ENCODE results near the gene DGAT2.
"Not testable (repeated sequence)": the region's sequence is repeated elsewhere in the genome, so short reads cannot be mapped to it uniquely, and the experiment has no call there.

The DGAT2 gene

DNA sequence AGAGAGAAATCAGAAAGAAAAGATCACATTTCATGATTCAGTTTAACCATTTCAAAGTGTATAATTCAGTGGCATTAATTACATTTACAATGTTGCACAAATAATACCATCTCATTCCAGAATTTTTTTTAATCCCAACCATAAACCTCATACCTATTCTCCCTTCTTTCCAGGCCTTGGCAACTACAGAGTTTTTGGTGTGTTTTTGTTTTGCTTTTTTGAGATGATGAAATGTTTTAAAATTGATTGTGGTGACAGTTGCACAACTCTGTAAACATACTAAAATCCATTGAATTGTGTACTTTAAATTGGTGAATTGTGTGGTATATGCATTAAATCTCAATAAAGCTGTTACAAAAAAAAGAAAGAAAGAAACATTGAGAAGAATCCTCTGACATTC lies 13.6 kb upstream of the DGAT2 start:
- DNase-seq (ENCODE audit: low spot score), result not testable (repeated sequence)

DNA sequence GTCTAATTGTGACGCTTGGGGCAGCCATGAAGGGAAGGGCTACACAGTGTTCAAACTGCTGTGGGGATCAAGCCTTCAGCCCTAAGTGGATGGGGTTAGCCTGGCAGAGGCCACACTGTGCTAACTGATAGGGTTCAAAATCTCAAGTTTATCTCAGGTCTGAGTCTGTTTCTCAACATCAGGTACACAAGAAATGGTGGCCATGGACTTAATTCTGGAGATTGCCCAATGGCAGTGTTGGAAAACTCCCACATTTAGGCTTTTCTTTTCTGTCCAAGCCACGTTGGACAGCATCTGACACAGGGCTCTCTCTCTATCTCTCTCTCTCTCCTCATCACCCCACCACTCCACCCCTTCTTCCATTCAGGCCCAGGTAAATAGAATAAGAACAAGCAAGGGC lies 10.9 kb upstream of the DGAT2 start:
- DNase-seq (ENCODE audit: low spot score), result no peak

DNA sequence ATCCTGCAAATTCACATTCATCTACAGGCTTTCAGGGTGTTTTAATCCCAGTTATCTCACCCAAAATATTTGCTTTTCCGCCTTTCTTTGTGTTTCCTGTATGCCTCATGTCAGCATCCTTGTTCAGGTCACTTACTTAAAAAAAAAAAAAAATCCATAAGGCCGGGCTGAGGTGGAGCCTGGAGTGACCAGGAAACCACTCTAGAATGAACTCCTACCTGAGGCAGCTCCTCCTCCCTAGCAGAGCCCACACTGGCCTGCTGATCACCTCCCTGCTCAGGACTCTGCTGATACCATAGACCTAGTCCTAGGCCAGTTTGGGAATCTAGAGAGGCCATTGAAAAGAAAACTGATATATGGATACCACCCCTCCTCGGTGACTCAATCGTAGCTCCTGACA lies 8.7 kb upstream of the DGAT2 start:
- DNase-seq (ENCODE audit: low spot score), result no peak

DNA sequence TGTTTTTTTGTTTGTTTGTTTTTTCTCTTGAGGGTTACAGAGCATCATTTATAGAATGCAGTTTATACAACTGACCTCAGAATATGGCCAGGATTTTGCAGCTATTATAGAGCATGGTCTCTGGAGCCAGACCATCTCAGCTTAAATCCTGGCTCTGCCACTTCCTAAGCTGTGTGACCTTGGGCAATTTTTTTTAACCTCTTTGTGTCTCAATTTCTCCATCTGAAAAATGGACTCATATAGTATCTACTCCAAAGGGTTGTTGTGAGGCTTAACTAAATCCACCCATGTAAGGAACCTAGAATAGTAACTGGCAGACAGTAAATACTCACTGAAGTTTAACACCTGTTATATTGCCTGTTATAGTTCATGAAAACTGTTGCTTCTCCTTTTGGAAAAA lies 8.3 kb upstream of the DGAT2 start:
- no peak for DNase-seq (ENCODE audit: low spot score)

DNA sequence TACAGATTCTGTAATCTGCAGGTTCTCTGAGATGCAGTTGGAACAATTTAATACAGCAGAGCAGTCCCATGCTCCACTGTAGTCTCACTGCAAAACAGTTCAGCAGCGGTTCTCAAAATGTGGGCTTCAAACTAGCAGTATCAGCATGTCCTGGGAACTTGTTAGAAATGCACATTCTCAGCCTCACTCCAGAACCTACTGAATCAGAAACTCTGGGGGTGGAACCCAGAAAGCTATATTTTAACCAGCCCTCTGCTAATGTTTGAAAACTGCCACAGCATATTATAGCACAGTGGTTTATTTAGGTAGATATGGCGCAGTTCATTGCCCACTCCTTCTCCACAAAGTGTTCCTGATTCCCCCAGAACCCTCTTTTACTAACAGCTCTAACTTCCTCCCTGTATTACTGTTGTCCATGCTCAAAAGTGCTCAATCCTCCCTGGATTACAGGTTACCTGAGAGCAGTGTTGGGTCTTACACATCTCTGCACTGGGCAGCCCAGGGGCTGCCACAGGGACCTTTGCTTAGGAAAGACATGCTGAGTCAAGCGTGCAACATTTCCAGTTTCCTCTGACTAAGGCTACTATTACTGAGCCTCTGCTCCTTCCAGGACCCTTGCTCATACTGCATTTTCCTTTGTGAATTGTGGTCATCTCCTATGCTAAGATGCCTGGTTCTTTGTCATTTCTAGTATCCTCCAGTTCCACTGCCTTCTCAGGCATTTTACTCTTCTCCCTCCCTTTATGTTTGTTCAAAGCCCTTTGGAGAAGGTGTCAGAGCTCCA lies 7.7 kb upstream of the DGAT2 start:
- no peak for DNase-seq (ENCODE audit: low spot score)

DNA sequence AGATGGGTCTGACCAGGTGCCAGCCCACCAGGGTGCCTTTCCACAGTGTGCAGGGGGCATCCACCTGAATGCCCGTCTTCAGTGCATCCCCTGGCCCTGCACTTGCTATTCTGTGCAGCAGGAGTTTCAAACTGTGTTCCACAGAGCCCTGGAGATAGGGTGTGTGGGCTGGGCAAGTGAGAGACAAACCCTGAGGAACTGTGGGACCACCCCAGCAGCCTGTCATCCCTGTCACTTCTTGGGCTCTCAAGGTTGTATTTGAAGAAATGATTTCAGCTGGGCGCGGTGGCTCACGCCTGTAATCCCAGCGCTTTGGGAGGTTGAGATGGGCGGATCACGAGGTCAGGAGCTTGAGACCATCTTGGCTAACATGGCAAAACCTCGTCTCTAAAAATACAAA lies 6.4 kb upstream of the DGAT2 start:
- DNase-seq (ENCODE audit: low spot score), result no peak

DNA sequence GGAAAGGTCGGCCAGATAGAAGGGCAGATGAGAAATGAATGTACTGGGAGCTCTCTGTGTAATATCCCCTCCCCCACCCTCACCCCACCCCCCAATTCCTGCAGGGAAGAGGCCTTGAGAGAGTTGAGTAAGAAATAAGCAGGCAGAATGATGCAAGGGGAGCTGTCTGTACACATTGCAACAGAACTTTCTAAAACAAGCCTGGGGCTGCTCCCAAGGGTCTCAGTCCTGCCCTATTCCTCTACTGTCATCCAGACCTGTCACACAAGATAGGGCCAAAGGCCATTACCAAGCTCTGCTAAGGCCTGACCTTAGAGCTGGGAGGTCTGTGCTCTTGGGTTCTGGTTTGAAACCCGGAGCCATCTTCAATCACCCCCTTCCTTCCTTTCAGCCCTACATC lies 5.7 kb upstream of the DGAT2 start:
- no peak for DNase-seq (ENCODE audit: low spot score)

DNA sequence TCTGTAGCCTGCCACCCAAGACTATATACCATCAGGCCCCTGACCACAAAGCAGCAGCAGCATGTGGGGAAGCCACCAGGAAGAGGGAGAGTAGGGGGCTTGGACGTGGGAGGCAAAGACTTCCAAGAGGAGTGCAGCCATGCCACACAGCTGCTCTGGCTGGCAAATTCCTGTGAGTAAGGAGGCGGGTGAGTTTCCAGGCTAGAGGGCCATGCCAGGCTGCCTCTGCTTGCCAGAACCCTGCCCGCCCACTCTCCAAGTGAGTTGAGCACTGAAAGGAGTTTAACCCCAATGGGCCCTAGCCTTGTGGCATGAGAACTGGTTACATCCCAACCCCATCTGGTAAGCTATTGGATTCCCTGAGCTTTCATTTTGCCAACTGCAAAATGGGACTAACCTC lies 4.7 kb upstream of the DGAT2 start:
- no peak for DNase-seq (ENCODE audit: low spot score)

DNA sequence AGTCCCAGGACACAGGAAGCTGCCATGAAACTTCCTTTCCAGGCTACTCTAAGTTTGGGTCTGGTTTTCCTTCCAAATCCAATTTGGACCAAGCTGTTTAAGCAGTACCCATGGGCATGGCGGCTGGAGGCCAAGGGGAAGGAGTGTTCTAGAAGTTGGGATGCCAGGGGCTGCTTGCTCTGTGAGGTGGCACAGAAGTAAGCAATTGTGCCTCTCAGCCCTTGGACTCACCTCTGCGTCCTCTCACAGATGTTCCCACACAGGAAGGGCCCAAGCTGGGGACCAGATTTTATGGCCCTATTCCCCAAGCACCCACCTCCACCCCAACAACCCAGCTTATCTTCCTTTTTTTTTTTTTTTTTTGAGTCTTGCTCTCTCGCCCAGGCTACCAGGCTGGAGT lies 3.5 kb upstream of the DGAT2 start:
- no peak for DNase-seq (ENCODE audit: low spot score)

DNA sequence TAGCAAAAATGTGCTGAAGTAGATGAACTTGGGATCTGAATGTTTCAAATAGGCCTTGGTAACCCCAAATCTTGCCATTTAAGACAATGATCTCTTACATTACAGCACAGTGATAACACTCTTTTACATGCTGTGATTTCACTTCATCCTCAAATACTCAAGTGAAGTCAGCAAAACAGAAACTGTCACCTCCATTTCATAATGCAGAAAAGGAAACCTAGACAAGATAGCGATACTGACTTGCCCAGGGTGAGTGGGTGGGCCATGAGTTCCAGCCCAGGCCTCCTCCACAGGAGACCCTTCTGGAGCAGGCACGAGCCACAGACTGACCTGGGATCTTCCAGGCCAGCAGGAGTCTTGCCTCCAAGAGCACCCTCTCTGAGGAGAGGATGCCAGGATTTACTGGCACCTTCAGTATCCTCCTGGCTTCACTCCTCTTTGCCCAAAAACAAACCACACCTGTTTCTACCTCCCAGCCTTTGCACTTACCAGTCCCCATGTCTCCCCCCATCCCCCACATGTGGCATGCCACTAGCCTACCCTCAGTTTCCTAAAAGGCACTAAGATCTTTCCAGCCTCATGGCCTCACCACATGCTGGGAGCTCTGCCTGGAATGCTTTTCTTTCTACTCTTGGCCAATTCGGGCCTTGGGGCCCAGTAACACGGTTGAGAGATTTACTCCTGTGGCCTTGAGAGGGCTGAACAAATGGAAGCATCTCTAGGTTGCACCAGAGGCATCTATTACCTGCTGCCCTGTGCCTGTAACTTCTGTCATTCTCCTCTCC lies 1.9 kb upstream of the DGAT2 start:
- no peak for DNase-seq (ENCODE audit: low spot score)

DNA sequence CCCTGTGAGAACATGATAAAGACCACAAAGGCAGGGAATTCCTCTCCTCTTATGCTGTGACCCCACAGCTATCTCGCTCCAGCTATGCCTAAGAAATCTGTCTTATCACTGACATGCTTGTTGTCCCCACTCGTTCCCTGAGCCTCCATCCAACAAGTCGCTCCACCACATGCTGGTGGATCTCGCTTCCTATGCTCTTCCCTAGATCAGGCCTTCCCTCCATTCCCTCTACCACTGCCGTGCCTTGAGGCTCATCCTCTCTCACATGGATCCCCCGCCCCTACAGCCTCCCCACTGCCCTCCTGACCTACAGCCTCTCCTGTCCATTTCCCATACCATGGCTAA lies 1.4 kb upstream of the DGAT2 start:
- DNase-seq (ENCODE audit: low spot score), result no peak

DNA sequence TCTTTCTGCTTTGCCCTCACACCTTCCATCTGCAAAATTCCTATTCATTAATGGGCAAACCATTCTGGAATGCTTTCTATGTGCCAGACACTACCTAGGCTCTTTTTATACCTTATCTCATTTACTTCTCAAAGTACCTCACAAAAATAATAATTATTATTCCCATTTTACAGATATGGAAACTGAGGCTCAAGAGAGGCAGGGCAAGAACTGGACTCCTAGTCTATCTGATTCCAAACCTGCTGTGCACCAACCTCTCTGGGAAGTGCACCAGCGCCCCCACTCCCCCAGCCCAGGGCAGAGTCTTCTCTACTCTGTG lies 826 bp upstream of the DGAT2 start:
- DNase-seq (ENCODE audit: low spot score), result no peak

DNA sequence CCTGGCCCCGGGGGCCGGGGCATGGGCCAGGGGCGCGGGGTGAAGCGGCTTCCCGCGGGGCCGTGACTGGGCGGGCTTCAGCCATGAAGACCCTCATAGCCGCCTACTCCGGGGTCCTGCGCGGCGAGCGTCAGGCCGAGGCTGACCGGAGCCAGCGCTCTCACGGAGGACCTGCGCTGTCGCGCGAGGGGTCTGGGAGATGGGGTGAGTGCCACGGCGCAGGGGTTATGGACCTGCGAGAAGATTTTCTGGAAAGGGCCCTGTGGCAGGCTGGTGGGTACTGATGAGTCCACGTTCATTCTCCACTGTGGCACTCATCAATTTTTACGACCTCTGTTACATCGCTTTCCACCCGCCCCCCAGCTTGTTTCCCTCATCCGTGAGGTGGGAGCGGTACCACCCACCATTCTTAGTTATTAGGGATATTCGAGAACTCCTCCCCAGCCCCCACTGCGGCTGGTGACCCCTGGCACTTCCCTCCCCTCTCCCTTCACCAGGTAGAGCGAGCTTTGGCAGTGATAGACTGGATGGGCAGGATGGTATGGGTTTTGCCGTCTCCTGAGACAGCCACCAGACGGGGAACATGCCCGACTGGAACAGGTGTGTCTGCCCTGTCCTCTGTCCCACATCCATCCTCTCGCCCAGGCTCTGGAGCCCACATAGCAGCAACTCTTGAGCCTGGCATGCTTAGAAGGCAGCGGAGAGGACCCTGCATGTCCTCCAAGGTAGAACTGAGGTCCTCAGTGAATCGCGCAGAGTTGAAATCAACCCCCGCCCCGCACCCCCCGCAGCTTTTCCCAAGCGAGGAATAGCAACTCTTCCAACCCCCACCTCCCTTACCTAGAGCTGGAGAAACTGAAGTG lies 562 bp downstream of the DGAT2 start:
- no peak for DNase-seq (ENCODE audit: low spot score)

DNA sequence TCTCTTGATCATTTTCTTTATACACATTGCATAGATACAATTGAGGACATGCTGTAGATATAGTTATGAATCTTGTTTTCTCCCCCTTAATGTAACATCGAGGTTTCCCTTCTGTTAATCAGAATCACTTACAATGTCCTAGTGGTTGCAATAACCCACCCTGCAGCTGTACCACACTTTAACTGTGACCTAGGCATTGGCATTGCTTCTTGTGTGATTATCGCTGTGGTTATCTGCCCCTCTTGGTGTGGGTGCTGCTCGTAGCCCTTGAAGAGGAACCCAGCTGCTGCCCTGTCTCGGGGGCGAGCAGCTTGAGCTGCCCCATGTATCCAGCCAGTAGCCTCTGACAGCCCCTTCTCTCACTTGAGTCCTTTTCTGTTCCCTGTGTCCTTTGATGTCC lies 1.5 kb downstream of the DGAT2 start:
- DNase-seq (ENCODE audit: low spot score), result no peak

DNA sequence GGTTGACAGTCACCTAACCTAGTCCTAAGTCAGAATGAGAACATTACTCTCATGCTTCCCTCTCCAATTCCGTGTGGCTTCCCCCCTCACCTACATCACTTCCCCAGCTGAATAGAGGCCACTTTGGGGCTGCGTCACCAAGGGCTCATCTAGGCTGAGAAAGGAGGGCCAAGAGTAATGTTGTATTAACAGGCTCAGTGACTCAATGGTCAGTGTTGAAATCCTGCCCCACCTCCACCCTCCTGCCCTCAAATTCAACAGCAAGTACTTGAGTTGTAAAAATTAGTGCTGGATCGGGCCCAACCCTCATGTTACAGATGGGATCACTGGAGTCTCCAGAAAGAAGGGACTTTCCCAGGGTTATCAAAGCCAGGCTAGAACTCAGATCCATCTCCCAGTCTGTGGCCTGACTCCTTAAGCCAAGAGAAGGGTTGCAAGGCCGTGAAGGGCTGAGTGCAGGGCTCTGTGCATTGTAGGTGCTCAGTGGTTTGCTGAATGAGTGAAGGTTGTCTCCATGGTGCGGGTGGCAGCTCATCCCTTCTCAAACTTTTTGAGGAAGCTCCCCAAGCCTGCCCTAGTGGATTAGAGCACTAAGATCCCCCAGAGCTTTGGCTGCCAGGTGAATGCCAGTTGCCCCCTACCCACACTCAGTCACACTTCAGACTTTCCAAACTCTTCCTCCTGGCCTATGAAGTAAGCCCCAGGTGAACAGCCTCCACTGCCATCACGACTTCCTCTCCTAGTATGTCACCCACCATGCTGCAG lies 3.2 kb downstream of the DGAT2 start:
- DNase-seq (ENCODE audit: low spot score), result no peak

DNA sequence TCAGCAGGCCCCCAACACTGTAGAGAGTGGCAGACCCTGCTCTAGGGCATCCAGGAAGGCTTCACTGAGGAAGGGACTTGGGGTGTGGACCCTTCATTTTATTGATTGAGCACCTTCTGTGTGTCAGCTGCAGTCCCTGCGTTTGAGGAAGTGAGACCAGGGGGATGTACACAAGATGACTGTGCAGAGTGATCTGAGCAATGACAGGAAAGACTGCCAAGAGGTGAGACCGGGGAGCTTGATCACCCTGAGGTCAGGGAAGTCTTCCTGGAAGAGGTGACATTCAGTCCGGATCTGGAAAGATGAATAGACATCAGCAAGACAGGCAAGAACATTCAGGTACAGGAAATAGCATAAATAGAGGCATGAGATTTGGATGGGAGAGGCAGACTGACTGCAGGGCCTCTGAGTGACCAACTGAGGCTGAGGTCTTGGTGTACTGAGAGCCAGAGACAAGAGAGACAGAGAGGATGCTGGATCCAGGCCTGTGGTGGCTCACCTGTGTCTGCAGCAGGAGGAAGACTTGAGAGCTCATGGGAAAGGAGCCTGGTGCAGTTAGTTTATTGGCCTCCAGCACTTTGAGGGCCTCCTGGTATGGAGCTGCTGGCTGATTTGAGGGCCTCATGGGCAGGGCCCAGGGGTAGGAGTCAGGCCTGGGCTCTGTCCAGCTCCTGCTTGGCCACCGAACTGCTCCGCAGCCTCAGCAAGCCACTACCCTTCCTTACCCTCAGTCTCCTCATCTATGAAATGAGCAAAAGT lies 5.2 kb downstream of the DGAT2 start:
- DNase-seq (ENCODE audit: low spot score), result no peak

DNA sequence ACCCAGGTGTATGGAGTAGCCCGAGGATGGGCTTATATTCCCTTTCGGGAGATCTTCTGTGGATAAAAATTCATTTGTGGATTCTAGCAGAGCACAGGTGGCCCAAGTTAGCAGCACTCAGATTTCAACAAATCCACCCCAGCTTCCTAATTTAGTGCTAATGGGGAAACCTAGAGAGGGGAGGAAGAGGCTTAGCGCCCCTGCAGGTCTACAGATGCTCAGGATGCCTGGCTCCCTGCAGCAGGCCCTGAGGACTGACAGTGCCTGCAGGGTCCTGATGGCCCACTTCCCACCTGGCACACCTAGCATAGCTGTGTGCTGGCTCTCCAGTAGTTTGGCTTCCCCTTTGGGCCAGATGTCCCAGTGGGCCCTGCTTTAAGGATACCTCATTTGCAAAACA lies 6.5 kb downstream of the DGAT2 start:
- no peak for DNase-seq (ENCODE audit: low spot score)

DNA sequence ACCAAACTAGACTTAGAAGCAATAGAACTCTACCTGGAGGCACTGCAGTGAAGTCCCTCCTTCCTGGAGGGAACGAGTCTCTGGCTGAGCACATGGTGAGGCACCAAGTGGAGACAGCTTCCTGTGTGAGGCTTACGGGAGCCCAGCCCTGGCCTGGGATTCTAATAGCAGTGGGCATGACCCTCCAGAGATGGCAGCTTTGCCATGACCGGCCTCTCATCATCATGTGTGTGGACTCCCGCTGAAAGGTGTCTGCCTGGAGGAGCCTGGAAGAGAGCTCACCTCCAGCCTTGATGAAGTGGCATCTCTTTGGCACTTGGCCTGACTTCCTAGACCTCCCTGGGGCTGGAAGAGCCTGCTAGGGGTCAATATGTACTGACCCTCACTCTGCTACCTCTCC lies 8.0 kb downstream of the DGAT2 start:
- DNase-seq (ENCODE audit: low spot score), result no peak

DNA sequence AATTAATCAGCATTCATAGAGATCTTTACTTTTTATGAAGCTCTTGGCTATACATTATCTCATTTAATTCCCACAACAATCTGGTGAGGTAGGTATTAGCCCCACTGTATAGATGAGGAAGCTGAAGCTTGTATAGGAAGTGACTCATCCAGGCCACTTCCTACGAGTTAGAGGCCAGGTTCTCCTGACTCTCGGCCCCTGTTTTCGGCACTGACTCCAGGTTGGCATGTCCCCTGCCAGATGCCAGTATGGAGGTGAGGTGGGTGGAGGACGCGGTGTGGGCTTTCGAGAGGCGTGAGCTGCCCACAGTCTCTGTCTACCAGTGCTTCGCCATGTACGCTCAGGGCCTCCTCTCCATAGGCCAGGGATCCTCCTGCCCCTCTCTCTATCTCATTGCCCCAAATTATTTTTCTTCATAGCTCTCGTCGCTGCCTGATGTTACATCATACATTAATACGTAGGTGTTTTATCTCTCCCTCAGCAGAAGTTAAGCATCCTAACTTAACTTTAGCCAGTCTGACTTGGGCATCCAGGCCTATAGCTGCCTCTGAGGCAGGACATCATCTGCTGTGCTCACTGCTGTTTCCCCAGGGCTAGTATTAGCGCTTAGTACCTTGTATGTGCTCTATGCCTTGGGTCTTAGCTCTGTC lies 9.0 kb downstream of the DGAT2 start:
- no peak for DNase-seq (ENCODE audit: low spot score)

DNA sequence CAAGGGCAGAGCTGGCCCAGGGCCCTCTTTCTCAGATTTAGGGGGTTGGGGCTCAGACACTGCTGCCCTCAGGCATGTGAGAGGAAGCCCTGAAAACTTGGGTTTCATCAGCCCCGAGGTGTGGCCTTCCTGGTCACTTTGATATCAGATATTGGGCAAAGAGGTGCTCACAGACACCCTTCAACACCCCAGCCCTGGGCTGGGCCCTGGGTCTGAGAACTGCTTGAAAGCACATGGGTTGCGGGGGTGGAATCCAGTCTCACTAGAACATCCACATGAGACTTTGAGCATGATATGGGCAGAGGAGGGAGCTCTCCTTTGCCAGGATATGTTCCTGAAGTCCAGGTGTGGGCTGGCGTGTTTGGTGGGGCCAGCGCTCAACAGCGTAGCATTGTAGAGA lies 10.4 kb downstream of the DGAT2 start:
- DNase-seq (ENCODE audit: low spot score), result no peak

DNA sequence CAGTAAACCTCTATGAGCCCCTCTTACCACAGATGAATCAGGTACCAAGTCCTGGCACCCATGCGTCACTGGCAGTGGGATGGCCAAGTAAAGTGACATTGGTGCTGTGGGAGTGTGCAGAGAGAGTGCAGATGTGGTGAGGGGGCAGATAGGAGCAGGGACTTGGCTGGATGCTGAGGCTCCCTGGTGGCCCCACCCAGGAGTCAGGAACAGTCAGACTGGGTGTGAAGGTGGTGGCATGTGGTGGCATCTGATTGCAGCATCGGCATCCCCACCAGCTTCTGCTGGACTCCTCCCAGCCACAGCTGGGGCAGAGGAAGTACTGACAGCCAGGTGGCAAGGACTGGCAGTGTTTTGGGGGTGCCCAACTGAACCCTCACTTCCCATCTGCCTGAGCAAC lies 11.4 kb downstream of the DGAT2 start:
- no peak for DNase-seq (ENCODE audit: low spot score)
